WTC11 (cell line): ENCODE measurements around the gene ITPRID2. TPM values are rescaled to one million over a fixed set of nuclear protein-coding genes. Genes with fewer than 3 reads are reported as not detected.

ENCODE experiments used
- ATAC-seq: fragments of 200-7000 bp; cut with Tn5 transposase; 2 replicates; pipeline ENCODE4 v1.10.0; 2021; ENCODE audit warnings: mild to moderate bottlenecking, moderate library complexity
- CTCF ChIA-PET: fragments of 300-600 bp; sonication (Branson Sonifier 250); formaldehyde crosslinking; loops from one replicate; lab custom pipeline; 2021; ENCODE audit warnings: antibody characterized with exemption; lab: Charles Lee
- POLR2A ChIA-PET: fragments of 350-600 bp; sonication (Branson Sonifier 250); formaldehyde crosslinking; loops from one replicate; lab custom pipeline; 2021; ENCODE audit warnings: antibody characterized with exemption; lab: Charles Lee
- DNase-seq: peaks from one replicate; pipeline ENCODE4 v3.0.0; 2021; ENCODE audit warnings: low spot score
- H3K27ac Mint-ChIP-seq: 2 replicates; pipeline ENCODE4 v1.8.0; 2021; ENCODE audit warnings: mixed read lengths
- H3K27me3 Mint-ChIP-seq: 2 replicates; pipeline ENCODE4 v1.8.0; 2021; ENCODE audit warnings: low read depth, mild to moderate bottlenecking, moderate library complexity, mixed read lengths
- H3K36me3 Mint-ChIP-seq: 2 replicates; pipeline ENCODE4 v1.8.0; 2021; ENCODE audit warnings: mixed read lengths
- H3K4me1 Mint-ChIP-seq: 2 replicates; pipeline ENCODE4 v1.8.0; 2022; ENCODE audit warnings: mixed read lengths
- H3K4me3 Mint-ChIP-seq: 2 replicates; pipeline ENCODE4 v1.8.0; 2021; ENCODE audit warnings: mild to moderate bottlenecking, moderate library complexity, mixed read lengths
- H3K9me3 Mint-ChIP-seq: 2 replicates; pipeline ENCODE4 v1.8.0; 2021; ENCODE audit warnings: mixed read lengths
- ETV6 ChIP-seq: sonication (generic); formaldehyde crosslinking; IDR thresholded peaks from 2 replicates; pipeline ENCODE4 v1.8.1; 2022; ENCODE audit warnings: mild to moderate bottlenecking, missing genetic modification reagents
- JAZF1 ChIP-seq: fragments of 250-450 bp; sonication (Bioruptor Pico); IDR thresholded peaks from 2 replicates; pipeline ENCODE4 v1.9.0; 2021; ENCODE audit warnings: moderate library complexity, mild to moderate bottlenecking, inconsistent platforms
- MXD4 ChIP-seq: fragments of 250-450 bp; sonication (Bioruptor Pico); IDR thresholded peaks from 2 replicates; pipeline ENCODE4 v1.8.0; 2021; ENCODE audit warnings: mild to moderate bottlenecking, moderate library complexity, borderline replicate concordance
- NFATC4 ChIP-seq: fragments of 250-450 bp; sonication (Bioruptor Pico); IDR thresholded peaks from 2 replicates; pipeline ENCODE4 v1.9.0; 2021; ENCODE audit warnings: mild to moderate bottlenecking
- NR2C2 ChIP-seq: sonication (generic); formaldehyde crosslinking; IDR thresholded peaks from 2 replicates; pipeline ENCODE4 v1.8.0; 2022; ENCODE audit warnings: mild to moderate bottlenecking, missing genetic modification reagents
- SMAD4 ChIP-seq: sonication (generic); formaldehyde crosslinking; IDR thresholded peaks from 2 replicates; pipeline ENCODE4 v1.8.0; 2022; ENCODE audit warnings: mild to moderate bottlenecking, missing genetic modification reagents
- total RNA-seq: library from RNA; stranded (reverse); gene quantifications from 3 replicates; pipeline ENCODE4 v1.2.3, GENCODE V29; 2021
- TF ChIP-seq, protein P1 (sequence below): sonication (generic); formaldehyde crosslinking; IDR thresholded peaks from 2 replicates; pipeline ENCODE4 v1.8.0; 2023; ENCODE audit warnings: missing genetic modification reagents, mild to moderate bottlenecking, borderline replicate concordance
- TF ChIP-seq, protein P2 (sequence below): fragments of 250-450 bp; sonication (Bioruptor Pico); IDR thresholded peaks from 2 replicates; pipeline ENCODE4 v1.9.0; 2021; ENCODE audit warnings: mild to moderate bottlenecking
- TF ChIP-seq, protein P3 (sequence below): sonication (generic); formaldehyde crosslinking; IDR thresholded peaks from 2 replicates; pipeline ENCODE4 v1.8.1; 2022; ENCODE audit warnings: missing genetic modification reagents, borderline replicate concordance
- TF ChIP-seq, protein P4 (sequence below): sonication (generic); formaldehyde crosslinking; IDR thresholded peaks from 2 replicates; pipeline ENCODE4 v1.8.0; 2022; ENCODE audit warnings: mild to moderate bottlenecking, missing genetic modification reagents
- TF ChIP-seq, protein P5 (sequence below): sonication (generic); formaldehyde crosslinking; IDR thresholded peaks from 2 replicates; pipeline ENCODE4 v1.8.0; 2022; ENCODE audit warnings: mild to moderate bottlenecking, missing genetic modification reagents
- TF ChIP-seq, protein P6 (sequence below): fragments of 250-450 bp; sonication (Bioruptor Pico); IDR thresholded peaks from 2 replicates; pipeline ENCODE4 v1.9.0; 2021; ENCODE audit warnings: mild to moderate bottlenecking
- TF ChIP-seq, protein P7 (sequence below): sonication (generic); formaldehyde crosslinking; IDR thresholded peaks from 2 replicates; pipeline ENCODE4 v1.8.1; 2023; ENCODE audit warnings: mild to moderate bottlenecking, moderate library complexity, missing genetic modification reagents

Gene ITPRID2
- total RNA-seq, 1 experiment from 2014 or later: 19.4 TPM

DNA sequence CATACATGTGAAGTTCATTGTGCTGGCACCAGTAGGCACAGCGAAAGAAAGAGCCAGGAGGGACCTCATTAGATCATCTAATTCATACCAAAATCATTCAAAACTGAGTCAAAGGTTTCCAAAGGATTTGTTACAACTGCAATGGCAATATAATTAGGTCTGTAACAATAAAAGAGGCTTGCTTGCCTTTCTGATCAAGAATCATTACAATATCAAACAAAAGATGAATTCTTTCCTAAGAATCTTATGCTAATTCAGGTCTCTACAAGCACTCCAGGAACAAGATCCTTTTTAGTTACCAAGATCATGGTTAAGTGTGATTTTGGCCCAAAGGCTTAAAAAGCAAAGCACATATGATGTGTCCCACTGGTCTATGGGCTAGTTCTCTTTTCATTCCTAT lies 41.9 kb upstream of the ITPRID2 start:
- H3K36me3 Mint-ChIP-seq: no peaks in the 10 kb centered on the region
- CTCF ChIA-PET: interaction anchor here (1.0 kb wide), 1 partner anchor 111 kb away, joined by 3 read pairs; no protein-coding TSS in a partner anchor
- H3K27me3 Mint-ChIP-seq: no peaks in the 10 kb centered on the region
- H3K9me3 Mint-ChIP-seq: no peaks in the 10 kb centered on the region
- ATAC-seq: no peak
- peaks cover 28% of the 10 kb centered on the region for H3K4me1 Mint-ChIP-seq
- no peak overlapping the region for H3K27ac Mint-ChIP-seq
- DNase-seq: no peak
- no peak overlapping the region for H3K4me3 Mint-ChIP-seq
- TF ChIP-seq, protein P1, sequence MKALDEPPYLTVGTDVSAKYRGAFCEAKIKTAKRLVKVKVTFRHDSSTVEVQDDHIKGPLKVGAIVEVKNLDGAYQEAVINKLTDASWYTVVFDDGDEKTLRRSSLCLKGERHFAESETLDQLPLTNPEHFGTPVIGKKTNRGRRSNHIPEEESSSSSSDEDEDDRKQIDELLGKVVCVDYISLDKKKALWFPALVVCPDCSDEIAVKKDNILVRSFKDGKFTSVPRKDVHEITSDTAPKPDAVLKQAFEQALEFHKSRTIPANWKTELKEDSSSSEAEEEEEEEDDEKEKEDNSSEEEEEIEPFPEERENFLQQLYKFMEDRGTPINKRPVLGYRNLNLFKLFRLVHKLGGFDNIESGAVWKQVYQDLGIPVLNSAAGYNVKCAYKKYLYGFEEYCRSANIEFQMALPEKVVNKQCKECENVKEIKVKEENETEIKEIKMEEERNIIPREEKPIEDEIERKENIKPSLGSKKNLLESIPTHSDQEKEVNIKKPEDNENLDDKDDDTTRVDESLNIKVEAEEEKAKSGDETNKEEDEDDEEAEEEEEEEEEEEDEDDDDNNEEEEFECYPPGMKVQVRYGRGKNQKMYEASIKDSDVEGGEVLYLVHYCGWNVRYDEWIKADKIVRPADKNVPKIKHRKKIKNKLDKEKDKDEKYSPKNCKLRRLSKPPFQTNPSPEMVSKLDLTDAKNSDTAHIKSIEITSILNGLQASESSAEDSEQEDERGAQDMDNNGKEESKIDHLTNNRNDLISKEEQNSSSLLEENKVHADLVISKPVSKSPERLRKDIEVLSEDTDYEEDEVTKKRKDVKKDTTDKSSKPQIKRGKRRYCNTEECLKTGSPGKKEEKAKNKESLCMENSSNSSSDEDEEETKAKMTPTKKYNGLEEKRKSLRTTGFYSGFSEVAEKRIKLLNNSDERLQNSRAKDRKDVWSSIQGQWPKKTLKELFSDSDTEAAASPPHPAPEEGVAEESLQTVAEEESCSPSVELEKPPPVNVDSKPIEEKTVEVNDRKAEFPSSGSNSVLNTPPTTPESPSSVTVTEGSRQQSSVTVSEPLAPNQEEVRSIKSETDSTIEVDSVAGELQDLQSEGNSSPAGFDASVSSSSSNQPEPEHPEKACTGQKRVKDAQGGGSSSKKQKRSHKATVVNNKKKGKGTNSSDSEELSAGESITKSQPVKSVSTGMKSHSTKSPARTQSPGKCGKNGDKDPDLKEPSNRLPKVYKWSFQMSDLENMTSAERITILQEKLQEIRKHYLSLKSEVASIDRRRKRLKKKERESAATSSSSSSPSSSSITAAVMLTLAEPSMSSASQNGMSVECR: no peak
- TF ChIP-seq, protein P2, sequence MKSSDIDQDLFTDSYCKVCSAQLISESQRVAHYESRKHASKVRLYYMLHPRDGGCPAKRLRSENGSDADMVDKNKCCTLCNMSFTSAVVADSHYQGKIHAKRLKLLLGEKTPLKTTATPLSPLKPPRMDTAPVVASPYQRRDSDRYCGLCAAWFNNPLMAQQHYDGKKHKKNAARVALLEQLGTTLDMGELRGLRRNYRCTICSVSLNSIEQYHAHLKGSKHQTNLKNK (CRISPR knock-in tag): no peak
- TF ChIP-seq SMAD4 (CRISPR knock-in tag) (no peak), NFATC4 (CRISPR knock-in tag) (no peak), MXD4 (CRISPR knock-in tag) (no peak)
- TF ChIP-seq, protein P3, sequence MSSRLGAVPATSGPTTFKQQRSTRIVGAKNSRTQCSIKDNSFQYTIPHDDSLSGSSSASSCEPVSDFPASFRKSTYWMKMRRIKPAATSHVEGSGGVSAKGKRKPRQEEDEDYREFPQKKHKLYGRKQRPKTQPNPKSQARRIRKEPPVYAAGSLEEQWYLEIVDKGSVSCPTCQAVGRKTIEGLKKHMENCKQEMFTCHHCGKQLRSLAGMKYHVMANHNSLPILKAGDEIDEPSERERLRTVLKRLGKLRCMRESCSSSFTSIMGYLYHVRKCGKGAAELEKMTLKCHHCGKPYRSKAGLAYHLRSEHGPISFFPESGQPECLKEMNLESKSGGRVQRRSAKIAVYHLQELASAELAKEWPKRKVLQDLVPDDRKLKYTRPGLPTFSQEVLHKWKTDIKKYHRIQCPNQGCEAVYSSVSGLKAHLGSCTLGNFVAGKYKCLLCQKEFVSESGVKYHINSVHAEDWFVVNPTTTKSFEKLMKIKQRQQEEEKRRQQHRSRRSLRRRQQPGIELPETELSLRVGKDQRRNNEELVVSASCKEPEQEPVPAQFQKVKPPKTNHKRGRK (CRISPR knock-in tag): no peak
- TF ChIP-seq, protein P4, sequence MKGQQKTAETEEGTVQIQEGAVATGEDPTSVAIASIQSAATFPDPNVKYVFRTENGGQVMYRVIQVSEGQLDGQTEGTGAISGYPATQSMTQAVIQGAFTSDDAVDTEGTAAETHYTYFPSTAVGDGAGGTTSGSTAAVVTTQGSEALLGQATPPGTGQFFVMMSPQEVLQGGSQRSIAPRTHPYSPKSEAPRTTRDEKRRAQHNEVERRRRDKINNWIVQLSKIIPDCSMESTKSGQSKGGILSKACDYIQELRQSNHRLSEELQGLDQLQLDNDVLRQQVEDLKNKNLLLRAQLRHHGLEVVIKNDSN (CRISPR knock-in tag): no peak
- TF ChIP-seq, all 79 proteins: peak for 0
- POLR2A ChIA-PET: no interaction called here

DNA sequence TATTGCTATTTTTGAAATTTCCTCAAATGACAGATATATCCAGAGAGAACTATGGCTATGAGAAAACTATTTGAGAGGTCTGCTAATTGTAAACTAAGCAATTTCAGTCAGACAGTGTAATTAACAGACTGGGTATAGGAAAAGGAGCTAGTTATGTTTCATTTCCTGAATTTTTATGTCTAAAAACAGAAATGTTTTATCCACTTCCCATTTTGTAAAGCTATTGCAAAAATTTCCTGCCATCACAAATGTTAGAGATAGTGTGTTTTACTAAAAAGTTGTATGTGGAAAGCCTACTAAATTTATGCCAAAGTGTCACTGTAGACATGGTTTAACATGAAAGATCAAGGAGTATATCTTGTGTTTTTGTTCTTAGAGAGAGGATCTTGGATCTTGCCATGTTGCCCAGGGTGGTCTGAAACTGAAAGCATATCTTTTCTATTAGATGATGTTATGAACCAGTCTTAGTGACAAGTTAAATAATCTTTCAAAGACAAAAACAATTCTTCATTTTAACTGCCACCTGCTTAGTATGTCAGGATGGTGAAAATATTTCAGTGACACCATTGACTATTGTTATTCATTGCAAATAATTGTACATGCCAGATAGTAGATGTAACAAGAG lies 40.5 kb upstream of the ITPRID2 start:
- H3K4me1 Mint-ChIP-seq: peaks cover 34% of the 10 kb centered on the region
- no peaks in the 10 kb centered on the region for H3K27me3 Mint-ChIP-seq
- no peak overlapping the region for H3K4me3 Mint-ChIP-seq
- ChIA-PET CTCF (no interaction called here), POLR2A (no interaction called here)
- DNase-seq (no peak), ATAC-seq (no peak)
- H3K27ac Mint-ChIP-seq: no peak overlapping the region; the same call in 1 of the 2 replicates
- H3K9me3 Mint-ChIP-seq: no peaks in the 10 kb centered on the region
- H3K36me3 Mint-ChIP-seq: no peaks in the 10 kb centered on the region
- TF ChIP-seq JAZF1 (CRISPR knock-in tag): no peak
- no peak for TF ChIP-seq ETV6 (CRISPR knock-in tag)
- TF ChIP-seq, protein P5, sequence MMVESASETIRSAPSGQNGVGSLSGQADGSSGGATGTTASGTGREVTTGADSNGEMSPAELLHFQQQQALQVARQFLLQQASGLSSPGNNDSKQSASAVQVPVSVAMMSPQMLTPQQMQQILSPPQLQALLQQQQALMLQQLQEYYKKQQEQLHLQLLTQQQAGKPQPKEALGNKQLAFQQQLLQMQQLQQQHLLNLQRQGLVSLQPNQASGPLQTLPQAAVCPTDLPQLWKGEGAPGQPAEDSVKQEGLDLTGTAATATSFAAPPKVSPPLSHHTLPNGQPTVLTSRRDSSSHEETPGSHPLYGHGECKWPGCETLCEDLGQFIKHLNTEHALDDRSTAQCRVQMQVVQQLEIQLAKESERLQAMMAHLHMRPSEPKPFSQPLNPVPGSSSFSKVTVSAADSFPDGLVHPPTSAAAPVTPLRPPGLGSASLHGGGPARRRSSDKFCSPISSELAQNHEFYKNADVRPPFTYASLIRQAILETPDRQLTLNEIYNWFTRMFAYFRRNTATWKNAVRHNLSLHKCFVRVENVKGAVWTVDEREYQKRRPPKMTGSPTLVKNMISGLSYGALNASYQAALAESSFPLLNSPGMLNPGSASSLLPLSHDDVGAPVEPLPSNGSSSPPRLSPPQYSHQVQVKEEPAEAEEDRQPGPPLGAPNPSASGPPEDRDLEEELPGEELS: no peak
- TF ChIP-seq, protein P6, sequence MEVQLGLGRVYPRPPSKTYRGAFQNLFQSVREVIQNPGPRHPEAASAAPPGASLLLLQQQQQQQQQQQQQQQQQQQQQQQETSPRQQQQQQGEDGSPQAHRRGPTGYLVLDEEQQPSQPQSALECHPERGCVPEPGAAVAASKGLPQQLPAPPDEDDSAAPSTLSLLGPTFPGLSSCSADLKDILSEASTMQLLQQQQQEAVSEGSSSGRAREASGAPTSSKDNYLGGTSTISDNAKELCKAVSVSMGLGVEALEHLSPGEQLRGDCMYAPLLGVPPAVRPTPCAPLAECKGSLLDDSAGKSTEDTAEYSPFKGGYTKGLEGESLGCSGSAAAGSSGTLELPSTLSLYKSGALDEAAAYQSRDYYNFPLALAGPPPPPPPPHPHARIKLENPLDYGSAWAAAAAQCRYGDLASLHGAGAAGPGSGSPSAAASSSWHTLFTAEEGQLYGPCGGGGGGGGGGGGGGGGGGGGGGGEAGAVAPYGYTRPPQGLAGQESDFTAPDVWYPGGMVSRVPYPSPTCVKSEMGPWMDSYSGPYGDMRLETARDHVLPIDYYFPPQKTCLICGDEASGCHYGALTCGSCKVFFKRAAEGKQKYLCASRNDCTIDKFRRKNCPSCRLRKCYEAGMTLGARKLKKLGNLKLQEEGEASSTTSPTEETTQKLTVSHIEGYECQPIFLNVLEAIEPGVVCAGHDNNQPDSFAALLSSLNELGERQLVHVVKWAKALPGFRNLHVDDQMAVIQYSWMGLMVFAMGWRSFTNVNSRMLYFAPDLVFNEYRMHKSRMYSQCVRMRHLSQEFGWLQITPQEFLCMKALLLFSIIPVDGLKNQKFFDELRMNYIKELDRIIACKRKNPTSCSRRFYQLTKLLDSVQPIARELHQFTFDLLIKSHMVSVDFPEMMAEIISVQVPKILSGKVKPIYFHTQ (CRISPR knock-in tag): no peak
- no peak for TF ChIP-seq NR2C2 (CRISPR knock-in tag)
- TF ChIP-seq, protein P7, sequence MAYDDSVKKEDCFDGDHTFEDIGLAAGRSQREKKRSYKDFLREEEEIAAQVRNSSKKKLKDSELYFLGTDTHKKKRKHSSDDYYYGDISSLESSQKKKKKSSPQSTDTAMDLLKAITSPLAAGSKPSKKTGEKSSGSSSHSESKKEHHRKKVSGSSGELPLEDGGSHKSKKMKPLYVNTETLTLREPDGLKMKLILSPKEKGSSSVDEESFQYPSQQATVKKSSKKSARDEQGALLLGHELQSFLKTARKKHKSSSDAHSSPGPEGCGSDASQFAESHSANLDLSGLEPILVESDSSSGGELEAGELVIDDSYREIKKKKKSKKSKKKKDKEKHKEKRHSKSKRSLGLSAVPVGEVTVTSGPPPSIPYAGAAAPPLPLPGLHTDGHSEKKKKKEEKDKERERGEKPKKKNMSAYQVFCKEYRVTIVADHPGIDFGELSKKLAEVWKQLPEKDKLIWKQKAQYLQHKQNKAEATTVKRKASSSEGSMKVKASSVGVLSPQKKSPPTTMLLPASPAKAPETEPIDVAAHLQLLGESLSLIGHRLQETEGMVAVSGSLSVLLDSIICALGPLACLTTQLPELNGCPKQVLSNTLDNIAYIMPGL (CRISPR knock-in tag): no peak
- TF ChIP-seq, all 79 proteins: peak for 0
